Parathyroid adenoma (tissue), 2 donors: Measurements from ENCODE around the gene CABLES1.

Source experiments
- H2AFZ ChIP-seq: fragments of 300-600 bp; sonication (generic); one replicate; pipeline ENCODE4 v1.7.0; 2017; ENCODE audit warnings: antibody characterized with exemption, mild to moderate bottlenecking
- H3K27ac ChIP-seq: fragments of 300-600 bp; sonication (generic); one replicate; pipeline ENCODE4 v1.7.0; 2017
- H3K27me3 ChIP-seq: fragments of 300-600 bp; sonication (generic); one replicate; pipeline ENCODE4 v1.7.0; 2017; ENCODE audit warnings: low read length; ENCODE audit not compliant: control insufficient read depth, insufficient read depth
- H3K36me3 ChIP-seq: fragments of 300-600 bp; sonication (generic); one replicate; pipeline ENCODE4 v1.7.0; 2017; ENCODE audit warnings: low read length; ENCODE audit not compliant: control insufficient read depth, insufficient read depth
- H3K4me1 ChIP-seq: fragments of 300-600 bp; sonication (generic); one replicate; pipeline ENCODE4 v1.7.0; 2017; ENCODE audit warnings: control low read depth
- H3K4me2 ChIP-seq: fragments of 300-600 bp; sonication (generic); one replicate; pipeline ENCODE4 v1.7.0; 2017; ENCODE audit warnings: low read length
- H3K4me3 ChIP-seq: fragments of 300-600 bp; sonication (generic); one replicate; pipeline ENCODE4 v1.7.0; 2017; ENCODE audit warnings: low read depth, low read length
- H3K79me2 ChIP-seq: fragments of 300-600 bp; sonication (generic); one replicate; pipeline ENCODE4 v1.7.0; 2017; ENCODE audit warnings: control low read depth
- H3K9ac ChIP-seq: fragments of 300-600 bp; sonication (generic); one replicate; pipeline ENCODE4 v1.7.0; 2017; ENCODE audit warnings: mild to moderate bottlenecking
- H3K9me3 ChIP-seq: fragments of 300-600 bp; sonication (generic); one replicate; pipeline ENCODE4 v1.7.0; 2017; ENCODE audit warnings: low read length; ENCODE audit not compliant: control insufficient read depth
- CTCF ChIP-seq: fragments of 300-600 bp; sonication (generic); IDR thresholded peaks from one replicate; pipeline ENCODE4 v1.7.0; 2017; ENCODE audit warnings: antibody characterized with exemption, mild to moderate bottlenecking
- donor health status: primary hyperparathyroidism.

The CABLES1 gene

GRCh38 chr18:23137097-23137635 is 1.9 kb downstream of the CABLES1 start:
- Histone ChIP-seq H3K27me3 (no peaks in the 10 kb centered on the region), H3K4me3 (peak overlapping the region; percentile 42), H3K9ac (peak overlapping the region; percentile 35), H3K4me2 (peak overlapping the region; percentile 79), H2AFZ (peak overlapping the region; percentile 67), H3K36me3 (no peaks in the 10 kb centered on the region), H3K4me1 (peaks cover 30% of the 10 kb centered on the region), H3K9me3 (no peaks in the 10 kb centered on the region), H3K79me2 (peaks cover 37% of the 10 kb centered on the region), H3K27ac (peak overlapping the region; percentile 29)
- TF ChIP-seq CTCF = no peak

GRCh38 chr18:23137788-23138216 is 2.5 kb downstream of the CABLES1 start:
- no peak overlapping the region for H2AFZ ChIP-seq
- no peaks in the 10 kb centered on the region for H3K9me3 ChIP-seq
- H3K4me3 ChIP-seq = peak overlapping the region; percentile 42
- H3K36me3 ChIP-seq = no peaks in the 10 kb centered on the region
- H3K4me2 ChIP-seq = peak overlapping the region; percentile 79
- H3K9ac ChIP-seq = no peak overlapping the region
- no peaks in the 10 kb centered on the region for H3K27me3 ChIP-seq
- H3K27ac ChIP-seq = peak overlapping the region; percentile 29
- peaks cover 37% of the 10 kb centered on the region for H3K4me1 ChIP-seq
- peaks cover 42% of the 10 kb centered on the region for H3K79me2 ChIP-seq
- TF ChIP-seq CTCF = no peak

- no peaks in the 10 kb centered on the region for H3K9me3 ChIP-seq
- no peak overlapping the region for H2AFZ ChIP-seq
- H3K4me3 ChIP-seq = no peak overlapping the region
- H3K27ac ChIP-seq = peak overlapping the region; percentile 29
- no peak overlapping the region for H3K9ac ChIP-seq
- peaks cover 43% of the 10 kb centered on the region for H3K4me1 ChIP-seq
- peak overlapping the region; percentile 79 for H3K4me2 ChIP-seq
- TF ChIP-seq CTCF = no peak
- H3K36me3 ChIP-seq = no peaks in the 10 kb centered on the region
- peaks cover 46% of the 10 kb centered on the region for H3K79me2 ChIP-seq
- no peaks in the 10 kb centered on the region for H3K27me3 ChIP-seq
Observed at GRCh38 chr18:23138471-23138870, 3.2 kb downstream of the CABLES1 start.

- H3K27me3 ChIP-seq = no peaks in the 10 kb centered on the region
- no peaks in the 10 kb centered on the region for H3K9me3 ChIP-seq
- H3K4me3 ChIP-seq = no peak overlapping the region
- peaks cover 46% of the 10 kb centered on the region for H3K79me2 ChIP-seq
- H3K4me1 ChIP-seq = peaks cover 48% of the 10 kb centered on the region
- no peak overlapping the region for H3K9ac ChIP-seq
- no peak for TF ChIP-seq CTCF
- H3K27ac ChIP-seq = peak overlapping the region; percentile 87
- H3K36me3 ChIP-seq = no peaks in the 10 kb centered on the region
- no peak overlapping the region for H3K4me2 ChIP-seq
- no peak overlapping the region for H2AFZ ChIP-seq
Observed at GRCh38 chr18:23141104-23141999, 6.1 kb downstream of the CABLES1 start.
